GM12878 (cell line): ENCODE results near the gene RADX. TPM values are rescaled to one million over a fixed set of nuclear protein-coding genes. Genes with fewer than 3 reads are reported as not detected.
A peak's percentile ranks its signal among the peaks of the same experiment; 100 is the strongest.

Source experiments
- ATF2 ChIP-seq: IDR thresholded peaks from 2 replicates; pipeline ENCODE4 v1.6.1; 2012; ENCODE audit warnings: low read length, inconsistent platforms
- BCL11A ChIP-seq: IDR thresholded peaks from 2 replicates; pipeline ENCODE4 v1.6.1; 2011; ENCODE audit warnings: low read depth, low read length
- BHLHE40 ChIP-seq, 2 experiments: fragments of 450-650 bp in 1 of 2; IDR thresholded peaks; 2 replicates each; pipeline ENCODE4 v1.6.1; 2011 to 2017; ENCODE audit warnings: low read depth in 2 of 2, borderline replicate concordance in 1 of 2, improper control_type of control experiment in 1 of 2, low read length in 1 of 2, mild to moderate bottlenecking in 1 of 2
- CBFB ChIP-seq: IDR thresholded peaks from 2 replicates; pipeline ENCODE4 v1.6.1; 2016; ENCODE audit warnings: antibody characterized with exemption, low read depth
- EP300 ChIP-seq, 2 experiments: fragments of 150-350 bp in 1 of 2; IDR thresholded peaks; 2 replicates each; pipeline ENCODE4 v1.6.1; 2011 to 2012; ENCODE audit warnings: low read depth in 2 of 2, low read length in 2 of 2, borderline replicate concordance in 1 of 2, improper control_type of control experiment in 1 of 2, inconsistent platforms in 1 of 2; ENCODE audit not compliant: control insufficient read depth in 1 of 2
- HCFC1 ChIP-seq: fragments of 150-350 bp; IDR thresholded peaks from 2 replicates; pipeline ENCODE4 v1.6.1; 2014; ENCODE audit warnings: low read length
- IKZF2 ChIP-seq, 2 experiments: fragments of 450-650 bp; IDR thresholded peaks; 2 replicates each; pipeline ENCODE4 v1.6.1; 2017; ENCODE audit warnings: mild to moderate bottlenecking in 2 of 2, moderate library complexity in 2 of 2
- IRF3 ChIP-seq: fragments of 450-650 bp; IDR thresholded peaks from 2 replicates; pipeline ENCODE4 v1.6.1; 2014; ENCODE audit warnings: mild to moderate bottlenecking
- KDM1A ChIP-seq: fragments of 200-600 bp; sonication (generic); IDR thresholded peaks from 2 replicates; pipeline ENCODE4 v1.6.1; 2016; ENCODE audit warnings: borderline replicate concordance
- NRF1 ChIP-seq: conservative IDR thresholded peaks from 2 replicates; pipeline ENCODE4 v1.6.1; 2011; ENCODE audit warnings: mild to moderate bottlenecking, low read depth, low read length, improper control_type of control experiment
- PKNOX1 ChIP-seq: fragments of 450-650 bp; IDR thresholded peaks from 2 replicates; pipeline ENCODE4 v1.6.1; 2016; ENCODE audit warnings: mild to moderate bottlenecking
- POLR2AphosphoS2 ChIP-seq: IDR thresholded peaks from 2 replicates; pipeline ENCODE4 v1.6.1; 2011; ENCODE audit warnings: low read depth, mild to moderate bottlenecking, low read length, improper control_type of control experiment, moderate library complexity
- POLR2AphosphoS5 ChIP-seq: IDR thresholded peaks from 2 replicates; pipeline ENCODE4 v1.6.1; 2011; ENCODE audit warnings: mild to moderate bottlenecking, low read length, inconsistent platforms
- RAD21 ChIP-seq: IDR thresholded peaks from 2 replicates; pipeline ENCODE4 v1.6.1; 2011; ENCODE audit warnings: mild to moderate bottlenecking, low read depth, low read length, moderate library complexity; ENCODE audit not compliant: insufficient read depth
- SP1 ChIP-seq: IDR thresholded peaks from one replicate; pipeline ENCODE4 v1.6.1; 2011; ENCODE audit warnings: low read depth, low read length
- TAF1 ChIP-seq: IDR thresholded peaks from 2 replicates; pipeline ENCODE4 v1.6.1; 2011; ENCODE audit warnings: mild to moderate bottlenecking, low read depth, low read length, borderline replicate concordance
- YBX1 ChIP-seq: fragments of 450-650 bp; IDR thresholded peaks from 2 replicates; pipeline ENCODE4 v1.6.1; 2016; ENCODE audit warnings: antibody characterized with exemption
- ZBTB33 ChIP-seq: fragments of 450-650 bp; IDR thresholded peaks from 2 replicates; pipeline ENCODE4 v1.6.1; 2017; ENCODE audit warnings: mild to moderate bottlenecking
- ZNF24 ChIP-seq: fragments of 450-650 bp; IDR thresholded peaks from 2 replicates; pipeline ENCODE4 v1.6.1; 2017; ENCODE audit warnings: antibody characterized with exemption, mild to moderate bottlenecking
- ZNF592 ChIP-seq: fragments of 450-650 bp; IDR thresholded peaks from 2 replicates; pipeline ENCODE4 v1.6.1; 2017; ENCODE audit warnings: mild to moderate bottlenecking, moderate library complexity
- ZSCAN29 ChIP-seq: fragments of 450-650 bp; IDR thresholded peaks from 2 replicates; pipeline ENCODE4 v1.6.1; 2017; ENCODE audit warnings: mild to moderate bottlenecking, moderate library complexity
- polyA plus RNA-seq, 11 experiments: library from polyadenylated mRNA; depleted of rRNA in 4 of 11; unstranded in 6 of 11; stranded (reverse) in 5 of 11; fragments of >200 nt; fragmentation: Nextera tagmentation in 4 of 11; fragmentation: Illumina TruSeq in 1 of 11; extraction: Ambion mirVana in 4 of 11; extraction: Trizol in 1 of 11; gene quantifications; 1 replicate in 1 of 11; 2 replicates in 10 of 11; pipeline versions ENCODE4 v1.2.1 to v1.2.3, GENCODE V29; 2011 to 2016; ENCODE audit warnings: inconsistent platforms in 2 of 11, missing spikeins in 2 of 11, low read depth in 1 of 11
- total RNA-seq, 4 experiments: library from RNA; depleted of rRNA in 3 of 4; stranded (reverse); fragments of >200 nt in 3 of 4; fragmentation: Illumina TruSeq in 1 of 4; extraction: Trizol in 1 of 4; gene quantifications; 2 replicates each; pipeline versions ENCODE4 v1.2.1 to v1.2.3, GENCODE V29; 2013 to 2021

The RADX gene
- total and polyA plus RNA-seq, 10 of the 15 experiments (the other 5 are each of a cell fraction or from before 2014, with no cell fraction given), result 4.3 to 24.2 (median 12.4) TPM

- TF ChIP-seq PKNOX1 (peak; percentile 48; the same call in 1 of the 2 replicates), KDM1A (no peak), POLR2AphosphoS5 (0 out of 2 replicates have a peak, but pooled peaks have one; percentile 26), POLR2AphosphoS2 (no peak), ZNF24 (no peak), ZBTB33 (no peak), BCL11A (no peak), ZSCAN29 (no peak), EP300 (IDR thresholded peaks at IDR 0.05; ENCODE audit: borderline replicate concordance in 1 of 2, control insufficient read depth in 1 of 2, low read depth in 2 of 2, low read length in 2 of 2) (no peak), ATF2 (no peak), IRF3 (no peak), NRF1 (peak; percentile 52), CBFB (no peak), RAD21 (no peak), SP1 (no peak), YBX1 (no peak), IKZF2 (IDR thresholded peaks at IDR 0.05) (no peak), BHLHE40 (IDR thresholded peaks at IDR 0.05; ENCODE audit: borderline replicate concordance in 1 of 2, low read depth in 2 of 2, low read length in 1 of 2) (peak; percentile 23 to 74; a peak in 2 of 4 replicates), HCFC1 (no peak), ZNF592 (no peak), TAF1 (peak; percentile 16; the same call in 1 of the 2 replicates)
- TF ChIP-seq, all 136 proteins: peak for 10
Observed at GRCh38 chrX:106611679-106612392, at the start of gene RADX (continued).
